GM21619 (cell line): ENCODE measurements around the gene TECR.

Experiments
- ATAC-seq: cut with Tn5 transposase; IDR thresholded peaks from one replicate; pipeline ENCODE4 v1.9.1; 2021; ENCODE audit not compliant: unreplicated experiment

The TECR gene

DNA sequence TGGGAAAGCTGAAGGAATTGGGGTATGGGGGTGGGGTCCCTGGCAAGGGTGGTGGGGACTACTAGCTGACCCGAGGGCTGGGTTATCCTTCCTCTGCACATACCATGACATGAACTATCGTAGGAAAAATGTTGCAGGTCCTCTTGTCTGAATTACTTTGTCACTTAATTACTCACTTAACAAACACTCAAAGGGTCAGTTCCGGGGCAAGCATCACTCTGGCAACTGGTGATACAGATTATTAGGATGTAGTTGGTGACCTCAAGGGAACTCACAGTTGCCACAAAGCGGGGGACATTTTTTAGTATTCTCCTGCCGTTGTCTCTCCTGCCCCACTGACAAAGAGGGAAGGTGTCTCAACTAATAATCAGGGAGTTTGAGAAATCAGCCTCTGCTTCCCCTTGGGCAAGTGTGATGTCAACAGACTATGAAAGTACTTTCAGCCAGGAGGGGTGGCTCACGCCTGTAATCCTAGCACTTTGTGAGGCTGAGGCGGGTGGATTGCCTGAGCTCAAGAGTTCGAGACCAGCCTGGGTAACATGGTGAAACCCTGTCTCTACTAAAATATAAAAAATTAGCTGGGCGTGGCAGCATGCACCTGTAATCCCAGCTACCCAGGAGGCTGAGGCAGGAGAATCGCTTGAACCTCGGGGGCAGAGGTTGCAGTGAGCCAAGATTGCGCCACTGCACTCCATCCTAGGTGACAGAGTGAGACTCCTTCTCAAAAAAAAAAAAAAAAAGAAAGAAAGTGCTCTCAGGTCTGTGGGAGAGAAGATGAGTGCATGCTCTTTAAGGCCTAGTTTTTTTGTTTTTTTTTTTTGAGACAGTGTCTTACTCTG, 21.5 kb upstream of the TECR start:
- no peak for ATAC-seq

- ATAC-seq = no peak
These were observed 18.8 kb upstream of the TECR start for GRCh38 chr19:14510311-14511228.

GRCh38 chr19:14511229-14511593, 18.2 kb upstream of the TECR start:
- no peak for ATAC-seq

GRCh38 chr19:14512406-14512961, 16.9 kb upstream of the TECR start:
- ATAC-seq = no peak

DNA sequence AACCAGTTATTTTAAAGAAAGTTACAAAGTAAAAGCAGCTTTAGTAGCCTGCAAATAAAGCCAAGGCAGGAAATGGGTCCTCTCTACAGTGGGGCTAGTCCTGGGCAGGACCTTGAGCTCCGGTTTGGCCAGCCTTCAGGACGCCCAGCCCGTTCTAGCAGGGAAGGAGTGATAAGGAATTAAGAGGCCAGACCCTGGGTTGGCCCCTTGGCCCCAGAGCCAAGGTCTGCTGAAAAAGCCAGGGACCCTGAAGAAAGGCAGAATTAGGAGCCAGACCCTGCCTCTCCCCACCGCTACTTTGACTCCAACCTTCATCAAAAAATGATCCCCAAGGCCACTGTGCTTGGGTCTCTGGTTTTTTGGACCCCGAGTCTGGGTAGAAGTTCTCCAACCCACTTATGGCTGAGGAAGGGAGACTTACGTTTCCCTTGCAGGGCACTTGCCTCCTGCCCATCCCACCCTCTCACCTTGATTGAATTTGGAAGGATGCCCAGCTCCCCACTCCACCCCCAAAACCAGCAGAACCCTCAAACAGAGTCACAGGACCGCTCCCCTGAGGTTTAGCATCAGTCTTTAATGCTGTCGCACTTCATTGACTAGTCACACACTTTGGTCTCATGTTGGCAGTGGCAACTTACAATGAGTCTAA, 15.1 kb upstream of the TECR start:
- no peak for ATAC-seq

DNA sequence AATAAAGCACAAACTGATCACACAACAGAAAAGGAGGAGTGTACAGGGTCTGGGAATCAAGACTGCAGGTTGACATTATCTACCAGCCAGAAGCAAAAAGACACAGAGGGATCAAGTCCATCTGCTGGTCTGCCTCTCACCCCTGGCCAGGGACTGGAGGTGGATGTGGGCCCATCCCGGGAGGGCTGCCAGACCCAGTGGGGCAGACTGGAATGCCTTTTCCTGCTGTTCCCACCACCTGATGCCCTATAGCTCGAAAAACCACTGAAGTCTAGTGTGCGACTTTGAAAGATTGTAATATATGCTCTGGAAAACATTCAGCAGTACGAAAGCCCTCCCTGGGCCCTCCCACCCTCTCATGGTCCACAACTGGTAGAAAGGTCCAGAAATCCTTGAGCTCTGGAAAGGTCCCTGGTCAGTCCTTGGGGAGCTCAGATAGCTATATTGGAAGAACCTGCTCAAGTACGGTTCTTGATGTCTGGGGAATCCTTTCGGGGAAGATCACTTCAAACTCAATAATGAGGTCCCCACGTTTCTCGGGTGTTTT, 13.8 kb upstream of the TECR start:
- ATAC-seq = no peak

DNA sequence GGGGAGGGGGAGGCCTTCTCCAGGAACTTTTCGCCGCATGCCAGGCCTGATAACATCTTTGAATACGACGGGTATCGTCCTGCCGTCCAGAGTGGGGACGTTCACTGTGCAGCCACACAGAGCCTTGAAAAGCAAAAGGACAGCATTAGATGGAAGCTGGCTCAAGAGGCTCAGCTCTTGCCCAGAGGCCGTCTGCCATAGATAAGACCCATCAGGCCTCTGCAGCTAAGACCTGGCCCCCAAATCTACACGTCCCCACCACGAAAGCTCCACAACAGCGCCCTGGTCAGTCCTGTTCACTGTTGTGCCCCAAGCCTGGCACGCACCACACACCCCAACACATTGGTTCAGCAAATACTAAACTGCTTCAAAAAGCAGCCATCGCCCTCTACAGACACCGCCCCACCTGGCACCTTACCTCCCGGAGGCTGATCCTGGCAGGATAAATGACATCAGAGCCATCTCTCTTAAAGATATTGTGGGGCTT, 13.3 kb upstream of the TECR start:
- ATAC-seq = no peak

- no peak for ATAC-seq
These were observed 12.5 kb upstream of the TECR start for GRCh38 chr19:14516746-14517438.

DNA sequence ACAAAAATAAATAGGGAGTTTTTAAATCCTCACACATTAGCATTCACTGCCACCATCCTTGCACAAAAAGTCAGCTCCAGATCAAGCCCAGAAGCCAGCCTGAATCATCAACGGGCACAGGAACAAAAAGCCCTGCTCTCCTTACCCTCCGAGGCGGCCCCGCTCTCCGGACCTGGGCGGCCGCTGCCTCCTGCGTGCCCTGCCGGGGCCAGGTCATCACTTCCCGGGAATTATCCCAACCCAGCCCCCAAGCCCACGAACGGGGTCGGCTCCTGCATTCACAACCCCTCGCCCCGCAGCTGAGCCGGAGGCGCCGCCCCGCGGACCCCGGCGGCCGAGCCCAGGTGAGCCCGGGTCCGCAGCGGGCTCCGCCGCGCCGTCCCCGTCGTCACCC, 12.0 kb upstream of the TECR start:
- no peak for ATAC-seq

- ATAC-seq = peak; percentile 46
These were observed 11.4 kb upstream of the TECR start, which contains the start of gene DNAJB1 for GRCh38 chr19:14517840-14518505. DNAJB1 (minus strand) TSS chr19:14518397; CDS start chr19:14518349, 48 bp downstream.

DNA sequence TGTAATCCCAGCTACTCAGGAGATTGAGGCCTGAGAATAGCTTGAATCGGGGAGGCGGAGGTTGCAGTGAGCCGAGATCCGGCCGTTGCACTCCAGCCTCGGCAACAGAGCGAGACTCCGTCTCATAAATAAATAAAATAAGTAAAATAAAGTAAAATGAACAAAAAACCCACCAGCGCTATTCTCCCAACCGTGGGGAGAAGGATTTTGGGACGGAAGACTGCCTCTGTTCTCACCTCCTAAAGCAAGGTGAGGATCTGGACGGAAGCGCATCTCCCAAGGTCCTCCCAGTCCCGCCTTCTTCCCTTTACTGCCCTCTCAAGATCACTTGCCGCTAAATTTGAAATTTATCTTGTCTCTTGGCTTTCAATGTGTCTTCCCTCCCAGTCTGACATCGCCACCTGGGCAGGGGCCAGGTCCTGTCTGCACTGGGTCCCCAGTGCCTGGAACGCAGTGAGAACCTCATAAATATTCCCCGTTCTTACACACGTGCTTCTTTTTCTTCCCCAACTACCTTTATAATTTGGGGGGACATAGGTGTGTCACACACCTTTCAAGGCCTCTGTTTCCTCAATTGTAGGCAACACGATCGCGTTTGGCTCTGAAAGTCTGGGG, 10.0 kb upstream of the TECR start:
- no peak for ATAC-seq

DNA sequence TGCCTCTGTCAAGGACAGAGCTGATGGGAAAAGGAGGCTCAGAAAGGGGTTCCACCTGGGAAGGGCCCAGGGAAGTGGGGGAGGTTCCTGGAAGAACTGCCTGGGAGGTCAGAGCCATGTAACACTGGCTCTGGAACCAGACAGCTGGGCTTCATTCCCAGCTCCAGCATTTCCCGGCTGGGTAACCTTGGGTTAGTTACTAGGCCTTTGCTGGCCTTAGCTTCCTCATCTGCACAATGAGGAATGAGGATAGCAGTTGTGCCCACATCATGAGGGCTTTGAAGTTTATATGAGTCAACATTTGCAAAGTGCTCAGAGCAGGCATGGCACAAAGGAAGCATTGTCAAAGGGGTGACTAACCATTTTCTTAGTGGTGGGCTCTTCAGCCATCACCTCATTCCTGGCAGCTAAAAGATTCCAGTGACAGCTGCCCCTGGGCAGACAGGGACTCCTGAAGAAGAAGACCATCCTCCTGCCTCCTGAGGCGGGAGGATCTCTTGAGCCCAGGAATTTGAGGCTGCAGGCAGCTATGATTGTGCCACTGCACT, 9.5 kb upstream of the TECR start:
- no peak for ATAC-seq

DNA sequence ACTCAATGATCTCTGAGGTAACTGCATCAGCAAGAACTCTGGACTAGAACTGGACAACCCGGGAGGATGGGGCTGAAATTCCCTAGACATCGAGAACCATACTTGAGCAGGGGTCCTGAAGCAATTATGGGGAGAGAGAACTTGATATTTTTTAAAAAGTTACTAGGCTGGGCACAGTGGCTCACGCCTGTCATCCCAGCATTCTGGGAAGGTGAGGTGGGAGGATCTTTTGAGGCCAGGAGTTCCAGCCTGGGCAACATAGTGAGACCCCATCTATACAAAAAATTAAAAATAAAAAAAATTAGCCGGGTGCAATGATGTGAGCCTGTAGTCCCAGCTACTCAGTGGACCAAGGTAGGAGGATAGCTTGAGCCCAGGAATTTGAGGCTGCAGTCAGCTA, 8.9 kb upstream of the TECR start:
- ATAC-seq = no peak

DNA sequence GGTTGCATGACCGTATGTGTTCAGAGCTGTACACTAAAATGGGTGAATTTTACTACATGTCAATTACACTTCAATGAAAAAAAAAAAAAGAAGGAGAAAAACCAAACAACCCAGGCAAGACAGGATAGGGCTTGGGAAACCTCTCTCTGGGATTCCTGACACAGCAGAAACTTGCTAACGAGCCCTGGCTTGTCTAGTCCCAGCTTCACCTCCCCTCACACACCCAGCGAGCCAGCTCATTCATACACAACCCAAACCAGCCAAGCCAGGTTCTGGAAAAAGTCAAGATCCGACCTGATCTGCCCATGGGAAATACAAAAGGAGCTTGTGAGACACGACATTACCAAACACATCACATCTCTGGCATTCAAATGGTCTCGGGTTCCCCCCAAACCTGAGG, 3.7 kb upstream of the TECR start:
- no peak for ATAC-seq

DNA sequence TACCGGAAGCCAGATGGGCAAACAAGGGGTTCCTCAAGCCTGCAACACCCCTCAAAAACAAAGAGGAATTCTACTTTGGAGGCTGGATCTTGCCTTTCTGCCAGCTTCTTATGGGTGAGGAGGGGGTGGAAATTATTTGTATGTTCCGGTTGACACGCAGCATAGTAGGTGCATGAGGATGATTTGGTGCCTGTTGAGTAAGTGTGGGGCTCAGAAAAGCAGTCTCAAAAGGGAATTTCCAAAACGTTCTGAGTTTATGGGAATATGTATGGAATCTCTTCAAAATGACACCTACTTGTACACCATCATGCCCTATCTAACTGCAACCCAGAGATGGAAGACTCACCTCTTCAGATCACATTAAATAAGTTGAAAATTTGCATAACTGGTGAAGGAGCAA, 3.0 kb upstream of the TECR start:
- ATAC-seq = no peak

- no peak for ATAC-seq
These were observed 758 bp upstream of the TECR start for GRCh38 chr19:14528419-14529253.

DNA sequence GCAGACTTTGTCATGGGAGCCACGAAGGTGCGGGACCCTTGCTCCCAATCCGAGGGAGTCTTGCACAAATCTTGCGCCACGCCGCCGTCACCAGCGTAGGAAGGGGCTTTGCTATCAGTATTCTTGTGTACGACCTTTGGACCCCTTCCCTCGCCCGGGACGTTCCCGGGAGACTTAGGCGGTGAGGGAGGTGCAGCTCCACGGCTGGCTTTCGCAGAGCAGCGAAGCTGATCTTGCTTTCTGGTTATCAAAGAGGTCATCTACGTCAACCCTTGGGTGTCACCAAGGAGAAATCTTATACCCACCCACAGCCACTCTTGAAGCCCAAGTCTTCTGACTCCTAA, 583 bp downstream of the TECR start:
- ATAC-seq = no peak

DNA sequence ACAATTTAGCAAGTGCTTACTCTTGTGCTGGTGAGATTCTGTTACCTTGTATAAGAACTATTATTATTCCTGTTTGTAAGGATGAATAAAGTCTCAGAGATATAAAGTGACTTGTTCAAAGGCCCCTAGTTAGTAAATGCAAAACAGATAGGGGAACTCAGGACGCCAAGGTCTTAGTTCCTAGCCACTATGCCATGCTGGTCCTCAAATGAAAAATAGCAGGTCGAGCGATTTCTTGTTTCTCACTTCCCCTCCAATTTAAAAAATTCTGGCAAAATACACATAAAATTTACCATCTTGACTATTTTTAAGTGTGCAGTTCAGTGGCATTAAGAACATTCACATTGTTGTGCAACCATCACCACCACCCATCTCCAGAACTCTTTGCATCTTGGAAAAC, 1.1 kb downstream of the TECR start:
- no peak for ATAC-seq
